CD4-positive, alpha-beta T cell treated with Interleukin-15 for 4 hours (primary cell): ENCODE data around the gene IGFL4.

ENCODE experiments used
- DNase-seq: peaks from one replicate; pipeline ENCODE4 v3.0.0-alpha.2; 2020; ENCODE audit warnings: low spot score

IGFL4 gene

DNA sequence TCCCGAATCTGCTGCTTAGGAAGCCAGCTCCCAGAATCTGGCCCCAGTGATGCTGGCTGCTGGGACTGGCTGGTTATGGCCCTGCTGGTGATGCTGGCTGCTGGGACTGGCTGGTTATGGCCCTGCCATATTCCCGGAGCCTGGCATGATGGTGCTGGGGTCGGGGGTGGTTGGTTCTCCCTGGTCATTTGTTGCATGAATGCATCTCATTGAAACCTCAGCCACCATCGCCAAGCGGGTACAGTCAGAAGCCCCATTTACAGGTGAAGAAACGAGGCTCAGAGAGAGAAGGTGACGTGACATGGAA, 20.0 kb downstream of the IGFL4 start:
- no peak for DNase-seq

DNA sequence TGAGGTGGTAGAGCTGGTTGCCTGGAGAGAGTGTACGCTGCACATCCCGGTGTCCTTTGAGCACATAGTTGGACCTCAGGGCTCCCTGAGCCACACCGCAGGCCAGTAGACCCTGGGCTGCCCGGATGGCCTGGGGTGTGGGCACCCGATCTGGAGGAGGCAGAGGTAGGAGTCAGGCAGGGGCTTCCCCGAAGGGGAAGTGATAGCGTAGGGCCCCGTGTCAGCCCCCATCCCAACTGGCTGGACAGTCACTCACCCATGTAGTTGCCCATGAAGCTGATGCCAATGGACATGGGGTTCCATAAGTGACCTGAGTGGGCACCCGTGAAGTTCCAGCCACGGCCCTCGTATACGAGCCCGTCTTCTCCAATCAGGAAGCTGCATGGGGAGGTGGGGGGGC, 21.5 kb downstream of the IGFL4 start:
- no peak for DNase-seq

DNA sequence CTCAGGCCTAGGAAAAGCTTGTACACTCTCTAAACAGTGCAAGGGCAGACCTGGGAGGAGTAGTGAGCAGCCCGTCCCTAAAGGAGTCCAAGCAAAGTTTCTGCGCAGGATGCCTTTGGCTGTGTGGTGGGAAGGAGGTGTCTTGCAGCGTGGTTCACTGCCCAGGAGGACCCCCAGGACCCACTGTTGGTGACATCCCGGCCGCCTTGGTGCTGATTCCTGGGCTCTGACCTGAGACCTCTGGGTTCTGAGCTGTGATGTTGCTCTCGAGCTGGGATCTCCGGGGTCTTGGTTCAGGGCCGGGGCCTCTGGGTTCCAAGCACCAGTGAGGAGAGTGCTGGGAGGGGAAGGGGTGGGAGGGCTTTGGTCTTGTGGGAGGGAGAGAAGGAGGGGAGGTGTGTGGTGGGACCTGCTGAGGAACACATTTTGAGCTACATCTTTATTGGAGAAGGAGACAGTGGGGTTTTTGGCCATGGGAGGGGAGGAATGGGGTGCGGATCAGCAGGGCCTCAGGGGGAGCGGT, 22.0 kb downstream of the IGFL4 start:
- no peak for DNase-seq

DNA sequence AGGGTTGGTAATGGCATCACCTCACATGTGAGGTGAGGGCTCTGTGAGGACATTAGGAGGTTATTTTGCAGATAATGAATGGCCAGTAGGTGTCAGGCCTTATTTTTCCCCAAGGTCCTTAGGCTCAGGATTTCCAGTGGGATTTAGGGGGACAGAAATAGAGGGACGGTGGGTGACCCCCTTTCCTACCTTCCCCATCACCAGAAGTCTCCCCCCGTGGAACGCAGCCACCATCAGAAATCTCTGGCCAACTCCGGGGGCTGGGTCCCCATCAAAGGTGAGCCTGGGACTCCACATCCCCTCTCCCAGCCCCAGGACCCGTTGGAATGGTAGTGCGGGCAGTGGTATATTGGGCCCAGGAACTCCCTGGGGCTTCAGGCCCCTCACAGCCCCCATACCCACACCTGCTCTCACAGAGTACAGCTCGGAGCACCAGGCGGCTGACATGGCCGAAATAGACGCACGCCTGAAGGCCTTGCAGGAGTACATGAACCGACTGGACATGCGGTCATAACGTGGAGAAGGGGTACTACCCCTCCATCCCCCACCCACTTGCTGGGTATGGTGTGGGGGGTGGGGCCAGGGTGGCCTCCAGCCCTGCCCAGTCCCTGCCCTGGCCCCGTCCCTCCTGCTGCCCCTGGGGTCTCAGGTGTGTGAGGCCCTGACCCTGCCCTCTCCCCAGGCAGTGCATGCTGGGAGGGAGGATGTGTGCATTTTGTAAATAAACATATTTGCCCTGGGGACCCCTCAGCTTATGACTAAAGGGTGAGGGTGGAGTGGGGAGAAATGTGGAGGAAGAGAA, 22.7 kb downstream of the IGFL4 start:
- no peak for DNase-seq

DNA sequence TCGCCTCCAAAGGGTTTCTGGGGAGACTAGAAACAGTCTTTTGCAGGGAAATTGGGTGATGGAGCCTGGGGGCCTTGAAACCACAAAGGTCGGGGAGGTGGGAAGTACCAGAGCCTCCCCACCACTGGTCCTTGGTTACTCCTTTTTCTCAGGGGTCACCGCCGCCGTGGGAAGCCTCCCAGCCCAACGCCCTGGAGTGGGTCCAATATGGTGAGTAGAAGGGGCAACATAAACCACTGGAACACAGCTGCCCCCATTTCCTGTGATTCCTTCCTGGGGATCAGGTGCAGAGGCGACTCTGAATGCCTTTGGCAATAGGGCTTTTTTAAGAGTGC, 23.7 kb downstream of the IGFL4 start:
- no peak for DNase-seq

DNA sequence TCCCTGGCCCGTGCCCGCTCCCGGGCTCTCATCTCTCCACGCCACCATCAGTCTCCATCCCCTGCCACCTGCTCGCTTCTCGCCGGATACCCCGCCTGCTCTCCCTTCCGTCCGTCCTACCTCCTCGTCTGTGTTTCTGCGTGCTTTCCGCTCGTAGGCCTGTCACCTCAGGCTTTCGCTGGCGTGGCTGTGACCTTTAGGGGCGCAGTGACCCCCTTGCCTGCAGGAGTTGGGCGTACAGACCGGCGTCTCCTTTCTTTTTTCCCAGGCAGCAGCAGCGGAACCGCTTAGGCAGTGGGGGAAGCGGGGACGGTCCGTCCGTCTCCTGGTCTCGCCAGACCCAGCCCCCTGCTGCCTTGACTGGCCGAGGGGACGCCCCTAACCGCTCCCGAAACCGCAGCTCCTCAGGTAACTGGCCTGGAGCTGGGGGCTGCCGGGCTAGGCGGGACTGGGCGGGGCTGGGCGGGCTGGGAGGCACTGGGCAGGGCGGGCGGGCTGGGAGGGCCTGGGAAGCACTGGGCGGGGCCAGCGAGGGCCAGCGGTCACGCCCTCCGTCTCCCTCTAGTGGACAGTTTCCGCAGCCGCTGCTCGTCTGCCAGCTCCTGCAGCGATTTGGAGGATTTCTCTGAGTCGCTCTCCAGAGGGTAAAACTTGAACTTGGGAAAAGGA, 24.2 kb downstream of the IGFL4 start:
- peak; percentile 78 for DNase-seq

DNA sequence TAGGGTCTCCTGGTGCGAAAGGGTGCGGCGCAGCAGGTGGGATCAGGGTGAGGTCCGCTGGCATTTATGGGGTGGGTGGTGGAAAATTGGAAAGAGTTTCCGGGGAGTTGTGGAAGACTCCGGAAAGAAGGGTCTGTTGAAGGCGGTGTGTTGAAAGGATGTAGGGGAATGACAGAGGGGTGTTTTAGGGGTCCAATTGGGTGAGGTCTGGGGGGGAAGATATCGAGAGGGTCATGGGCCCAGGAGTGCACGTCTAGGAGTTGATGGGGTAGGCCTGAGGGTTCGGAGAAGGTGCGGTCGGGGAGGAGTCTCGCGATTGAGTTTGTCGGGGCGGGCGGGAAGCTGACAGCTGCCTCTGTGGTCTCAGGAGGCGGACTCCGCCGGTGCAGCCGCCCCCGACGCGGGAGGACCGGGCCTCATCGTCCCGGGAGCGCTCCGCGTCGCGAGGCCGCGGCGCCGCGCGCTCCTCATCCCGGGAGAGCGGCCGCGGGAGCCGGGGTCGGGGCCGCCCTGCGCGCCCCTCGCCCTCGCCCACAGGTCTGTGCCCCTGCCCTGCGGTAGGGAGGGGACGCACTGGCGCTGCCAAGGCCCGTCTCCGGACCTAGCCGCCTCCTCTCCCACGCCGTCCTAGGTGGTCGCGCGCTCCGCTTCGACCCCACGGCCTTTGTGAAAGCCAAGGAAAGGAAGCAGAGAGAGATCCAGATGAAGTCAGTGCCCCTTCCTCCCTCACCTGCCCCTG, 24.9 kb downstream of the IGFL4 start:
- DNase-seq = peak; percentile 30

DNA sequence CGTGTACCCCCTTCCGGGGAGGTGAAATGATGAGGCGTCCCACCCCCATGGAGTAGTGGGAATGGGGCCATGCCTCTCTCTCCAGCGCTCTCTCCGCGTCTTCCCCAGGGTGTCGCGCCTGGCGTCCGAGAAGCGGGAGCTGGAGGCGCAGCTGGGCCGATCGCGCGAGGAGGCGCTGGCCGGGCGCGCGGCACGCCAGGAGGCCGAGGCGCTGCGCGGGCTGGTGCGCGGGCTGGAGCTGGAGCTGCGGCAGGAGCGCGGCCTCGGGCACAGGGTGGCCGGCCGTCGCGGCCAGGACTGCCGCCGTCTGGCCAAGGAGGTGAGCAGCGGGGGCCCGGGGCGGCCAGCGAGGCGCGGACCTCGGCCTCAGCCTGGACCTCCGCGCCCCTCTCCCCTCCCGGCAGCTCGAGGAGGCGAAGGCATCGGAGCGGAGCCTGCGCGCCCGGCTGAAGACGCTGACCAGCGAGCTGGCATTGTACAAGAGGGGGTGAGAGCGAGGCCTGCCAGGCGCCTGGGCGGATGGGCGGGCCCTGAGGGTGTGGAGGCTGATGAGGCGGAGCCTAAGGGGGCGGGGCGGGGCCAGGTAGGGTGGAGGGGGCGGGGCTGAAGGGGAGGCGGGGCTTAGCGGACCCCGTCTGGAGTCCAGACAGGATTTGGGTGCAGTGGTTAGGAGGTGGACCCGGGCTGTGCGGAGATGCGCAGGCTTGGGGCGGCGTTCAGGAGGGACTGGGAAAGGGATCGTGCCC, 25.7 kb downstream of the IGFL4 start:
- peak; percentile 38 for DNase-seq

DNA sequence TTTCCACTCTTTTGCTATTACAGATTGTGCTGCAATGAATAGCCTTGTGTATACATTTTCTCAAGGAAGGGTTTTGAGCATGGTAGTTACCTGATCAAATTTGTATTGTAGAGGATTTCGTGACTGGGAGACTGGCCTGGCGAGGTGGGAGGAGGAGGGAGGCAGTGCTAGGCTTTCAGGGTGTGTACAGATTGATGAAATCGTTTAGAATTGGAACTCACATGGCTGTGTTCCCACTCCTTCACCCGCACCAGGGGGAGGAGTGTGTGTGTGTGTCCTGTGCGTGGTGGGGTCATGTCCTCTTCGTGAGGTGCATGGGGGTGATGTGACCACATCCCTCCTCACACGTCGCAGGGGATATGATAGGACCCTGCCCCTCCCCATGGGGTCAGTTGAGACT, 26.3 kb downstream of the IGFL4 start:
- DNase-seq = no peak

DNA sequence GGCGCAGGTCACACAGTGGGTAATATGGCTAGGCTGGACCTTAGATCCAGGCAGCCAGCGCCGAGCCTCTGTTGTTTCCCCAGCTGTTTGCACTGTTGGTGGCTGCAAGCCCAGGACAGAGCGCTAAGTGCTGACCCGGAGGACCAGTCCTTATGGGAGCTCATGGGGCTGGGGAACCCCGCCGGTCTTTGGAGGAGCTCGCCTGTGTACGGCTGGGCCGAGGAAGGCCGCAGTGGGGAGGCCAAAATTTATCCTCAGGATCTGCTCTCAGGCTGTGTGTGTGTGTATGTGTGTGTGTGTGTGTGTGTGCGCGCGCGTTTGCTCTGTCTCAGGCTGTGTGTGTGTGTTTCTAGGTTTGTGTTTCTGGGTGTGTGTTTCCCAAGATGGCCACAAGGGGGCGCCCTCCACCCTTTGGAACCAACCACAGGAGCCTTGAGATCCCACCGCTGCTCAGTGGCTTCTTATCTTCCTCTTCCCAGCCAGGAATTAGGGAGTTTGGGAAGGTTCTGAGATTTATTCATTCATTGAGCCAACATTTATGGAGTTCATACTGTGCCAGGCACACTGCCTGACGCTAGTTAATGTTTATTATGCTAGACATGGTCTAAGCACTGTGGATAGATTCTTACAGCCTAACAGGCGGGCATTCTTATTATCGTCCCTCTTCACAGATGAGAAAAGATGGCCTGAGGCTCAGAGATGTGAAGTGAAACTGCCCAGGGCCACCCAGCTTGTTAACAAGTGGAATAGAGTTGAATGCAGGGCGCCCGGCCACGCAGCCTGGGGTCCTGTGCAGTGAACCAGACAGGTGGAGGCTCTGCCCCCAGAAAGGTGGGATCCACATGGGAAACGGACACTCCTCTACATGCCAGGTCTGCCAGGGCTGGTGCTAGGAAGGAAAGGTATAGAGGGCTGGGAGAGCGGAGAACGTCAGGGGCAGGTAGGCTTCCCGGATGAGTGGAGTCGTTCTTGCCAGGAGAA, 31.0 kb downstream of the IGFL4 start:
- DNase-seq = peak; percentile 67

DNA sequence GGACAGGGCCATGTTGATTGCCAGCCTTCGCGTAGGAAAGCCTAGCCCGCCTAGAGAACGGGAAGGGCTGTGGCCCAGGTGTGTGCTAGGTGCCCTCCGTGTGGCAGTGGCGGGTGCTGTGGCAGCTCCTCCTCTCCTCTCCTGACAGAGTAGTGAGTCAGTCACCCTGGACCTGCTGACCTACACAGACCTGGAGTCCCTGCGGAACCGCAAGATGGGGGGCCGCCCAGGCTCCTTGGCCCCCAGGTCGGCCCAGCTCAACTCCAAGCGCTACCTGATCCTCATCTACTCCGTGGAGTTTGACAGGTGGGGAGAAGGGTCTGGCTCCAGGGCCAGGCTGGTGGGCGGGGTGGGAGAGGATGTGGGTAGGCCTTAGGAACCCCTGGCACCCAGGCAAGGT, 34.4 kb downstream of the IGFL4 start:
- DNase-seq = no peak

DNA sequence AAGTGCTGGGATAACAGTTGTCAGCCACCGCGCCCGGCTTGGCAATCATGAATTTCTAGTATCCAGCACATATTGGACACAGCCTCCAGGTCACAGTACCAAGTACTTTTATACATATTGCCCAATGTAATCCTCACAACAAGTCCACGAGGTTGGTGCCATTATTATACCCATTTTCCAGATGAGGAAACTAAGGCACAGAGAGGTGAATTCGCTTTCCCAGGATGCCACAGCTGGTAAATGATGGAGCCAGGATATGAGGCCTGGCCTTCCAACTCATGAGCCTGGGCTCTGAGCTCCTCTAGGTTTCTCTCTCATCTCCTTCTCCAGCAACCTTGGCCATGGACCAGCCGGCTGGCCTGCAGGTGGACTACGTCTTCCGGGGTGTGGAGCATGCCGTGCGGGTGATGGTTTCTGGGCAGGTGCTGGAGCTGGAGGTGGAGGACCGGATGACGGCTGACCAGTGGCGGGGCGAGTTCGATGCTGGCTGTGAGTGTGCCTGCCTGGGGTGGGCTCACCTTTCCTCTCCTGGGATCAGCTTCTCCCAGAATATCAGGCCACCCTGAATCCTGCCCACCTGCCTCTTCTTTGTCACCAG, 38.0 kb downstream of the IGFL4 start:
- DNase-seq = no peak

DNA sequence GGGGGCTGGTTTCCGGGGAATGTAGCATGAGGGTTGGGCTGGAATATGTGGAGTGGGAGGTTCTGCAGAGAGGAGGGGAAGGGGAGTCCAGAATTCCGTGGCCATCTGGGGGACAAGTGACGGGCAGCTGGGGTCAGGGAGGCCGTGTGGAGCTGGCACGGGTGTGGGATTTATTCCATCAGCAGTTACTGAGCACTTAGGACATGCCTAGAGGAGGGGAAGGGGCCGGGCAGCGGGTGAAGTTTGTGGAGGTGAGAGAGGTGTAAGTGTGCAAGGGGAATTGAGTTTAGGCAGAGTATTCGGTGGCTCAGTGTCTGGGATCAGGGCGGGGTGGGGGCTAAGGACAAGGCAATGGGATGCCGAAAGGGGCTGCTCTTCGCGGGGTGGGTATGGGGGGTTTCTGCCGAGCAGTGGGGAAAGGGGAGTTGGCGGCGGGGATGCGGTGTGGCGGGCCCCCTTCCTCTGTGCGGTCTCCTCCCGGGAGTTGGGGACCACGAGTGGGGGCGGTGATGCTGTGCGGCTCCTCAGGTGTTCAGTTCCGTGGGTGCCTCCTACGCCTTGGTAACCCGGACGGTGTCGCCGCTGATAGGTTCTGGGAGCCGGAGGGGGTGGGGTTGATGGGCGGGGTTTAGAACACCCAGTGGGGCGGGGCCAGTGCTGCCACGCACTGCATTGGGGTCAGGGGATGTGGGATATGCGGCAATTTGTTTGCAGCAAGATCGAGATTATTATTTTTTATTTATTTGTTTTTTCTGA, 40.1 kb downstream of the IGFL4 start:
- peak; percentile 73 for DNase-seq

DNA sequence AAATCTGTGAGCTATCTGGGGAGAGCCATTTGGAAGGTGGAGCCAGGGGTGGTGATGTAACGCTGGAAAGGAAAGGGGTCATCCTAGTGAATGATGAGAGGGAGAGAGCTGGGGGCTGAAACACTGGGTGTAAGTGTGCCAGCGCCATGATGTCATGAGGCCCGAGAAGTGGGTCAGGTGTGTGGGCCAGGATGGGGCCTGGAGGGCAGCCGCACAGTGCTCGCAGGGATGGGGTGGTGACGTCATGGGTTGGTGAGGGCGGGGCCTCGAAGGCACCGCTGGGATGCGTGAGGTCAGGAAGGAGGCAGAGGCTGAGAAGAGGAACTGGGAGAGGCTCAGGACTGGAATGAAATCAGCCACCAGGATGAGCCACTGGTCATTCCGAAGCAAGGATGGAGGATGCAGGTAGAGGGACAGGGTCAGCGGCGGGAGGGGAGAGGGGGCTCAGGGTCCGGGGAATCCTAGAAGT, 41.1 kb downstream of the IGFL4 start:
- DNase-seq = no peak

DNA sequence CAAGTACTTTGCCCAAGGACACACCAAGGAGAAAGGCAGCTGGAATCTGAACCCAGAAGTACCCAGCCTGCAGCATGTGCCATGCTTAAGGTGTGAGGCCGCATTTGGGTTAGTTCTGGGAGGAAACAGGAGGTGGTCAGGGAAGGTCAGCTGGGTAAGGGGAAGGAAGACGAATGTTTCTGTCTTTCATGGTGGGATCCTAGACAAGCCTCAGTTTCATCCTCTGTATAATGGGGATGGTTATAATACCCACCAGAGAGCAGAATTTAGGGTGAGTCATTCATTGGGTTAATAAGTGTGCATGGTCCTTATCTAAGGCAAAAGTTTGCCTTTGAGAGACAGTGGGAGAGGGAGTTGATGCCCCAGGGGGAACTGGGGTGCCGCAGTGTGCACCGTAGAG, 42.0 kb downstream of the IGFL4 start:
- no peak for DNase-seq

DNA sequence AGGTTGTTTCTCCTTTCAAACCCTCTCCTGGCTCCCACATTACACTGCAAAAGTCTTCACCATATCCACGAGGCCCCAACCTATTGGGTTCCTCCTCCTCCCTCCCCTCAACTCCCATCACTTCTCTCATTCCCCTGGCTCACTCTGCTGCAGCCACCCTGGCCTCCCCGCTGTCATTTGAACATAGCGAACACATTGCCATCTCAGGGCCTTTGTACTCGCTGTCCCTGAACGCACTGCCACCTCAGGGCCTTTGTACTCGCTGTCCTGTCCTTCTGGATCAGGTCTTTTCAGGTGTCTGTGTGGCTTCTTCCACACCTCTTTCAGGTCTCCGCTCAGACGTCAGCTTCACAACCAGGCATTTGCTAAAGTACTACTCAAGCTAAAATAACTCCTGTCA, 43.9 kb downstream of the IGFL4 start:
- no peak for DNase-seq

DNA sequence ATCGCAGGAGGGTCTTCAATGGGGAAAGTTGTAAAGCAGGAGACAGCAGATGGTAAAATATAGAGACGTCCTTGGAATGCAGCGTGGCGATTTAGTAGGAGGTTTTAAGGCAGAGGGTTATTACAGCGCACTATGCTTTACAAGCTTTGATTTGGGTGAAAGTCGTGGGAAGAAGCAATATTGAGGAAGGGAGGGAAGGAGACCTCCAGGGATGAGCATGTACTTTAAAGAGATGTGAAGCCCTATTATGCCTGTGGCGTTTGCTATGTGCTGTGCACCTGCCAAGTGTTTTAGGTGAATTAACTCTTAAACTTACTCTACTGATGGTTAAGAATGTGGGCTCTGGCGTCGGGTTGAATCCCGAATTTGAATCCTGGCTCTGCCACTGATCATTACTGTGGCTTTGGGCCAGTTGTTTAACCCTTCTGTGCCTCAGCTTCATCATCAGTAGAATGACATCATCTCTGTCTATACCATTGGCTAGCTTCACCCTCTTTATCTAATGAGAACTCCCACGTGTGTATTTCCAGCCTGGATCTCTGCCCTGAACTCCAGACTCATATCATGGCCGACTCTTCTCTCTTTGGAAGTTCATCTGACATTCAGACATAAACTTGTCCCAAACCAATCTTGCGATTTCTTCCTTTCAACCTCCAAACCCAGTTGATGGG, 45.0 kb downstream of the IGFL4 start:
- DNase-seq = no peak

DNA sequence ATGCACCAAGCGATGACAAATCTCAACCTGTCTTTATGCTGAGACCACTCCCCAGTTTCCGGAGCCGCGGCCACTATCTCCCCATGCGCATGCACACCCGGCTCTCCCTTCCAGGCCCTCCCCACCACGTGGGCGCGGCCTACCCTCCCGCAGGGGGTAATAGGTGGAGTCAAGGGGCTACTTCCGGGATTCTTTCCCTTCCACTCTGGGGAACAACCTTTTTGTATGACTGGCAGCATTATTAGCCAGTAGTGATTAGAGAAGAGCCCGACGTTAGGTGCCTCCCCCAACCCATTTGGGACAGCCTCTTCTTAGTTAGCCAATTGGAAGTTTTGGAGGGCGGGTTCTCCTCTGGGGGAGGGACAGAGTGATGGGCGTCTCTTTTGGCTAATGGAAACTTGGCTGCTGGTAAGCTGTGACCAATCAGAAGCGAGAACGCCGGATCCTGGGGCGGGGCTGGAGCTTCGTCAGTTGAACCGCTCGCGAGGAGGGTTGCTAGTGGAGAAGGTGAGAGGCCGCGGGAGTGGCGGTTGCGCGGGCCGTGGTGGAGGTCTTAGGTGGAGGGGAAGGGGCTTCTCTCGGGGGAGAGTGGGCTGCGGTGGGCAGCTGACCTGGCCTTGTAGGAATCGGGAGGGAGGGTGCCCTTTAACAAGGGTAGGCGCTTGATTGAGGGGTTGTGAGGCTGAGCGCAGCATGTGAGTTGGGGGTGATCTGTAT, 45.6 kb downstream of the IGFL4 start, which contains the start of gene CCDC61:
Gene CCDC61, plus strand, starts transcription at position 470 of the 717 bp plus-strand sequence. CDS start 7,552 bp downstream, outside the sequence.
- peak; percentile 100 for DNase-seq
